Activated naive CD4-positive, alpha-beta T cell treated with anti-CD3 and anti-CD28 coated beads for 36 hours (primary cell): Measurements from ENCODE around the gene XYLT1. TPM values are rescaled to one million over a fixed set of nuclear protein-coding genes. Genes with fewer than 3 reads are reported as not detected.

Source experiments
- CTCF ChIA-PET: fragments of 350-600 bp; sonication (Branson Sonifier 250); formaldehyde crosslinking; loops from one replicate; lab custom pipeline; 2021; ENCODE audit warnings: antibody characterized with exemption; lab: Charles Lee
- DNase-seq: peaks from one replicate; pipeline ENCODE4 v3.0.0-alpha.2; 2020
- H3K27ac Mint-ChIP-seq: one replicate; pipeline ENCODE4 v1.8.0; 2021; ENCODE audit warnings: mild to moderate bottlenecking, mixed read lengths
- H3K27me3 Mint-ChIP-seq: one replicate; pipeline ENCODE4 v1.8.0; 2021; ENCODE audit warnings: low read depth, mixed read lengths
- H3K36me3 Mint-ChIP-seq: one replicate; pipeline ENCODE4 v1.8.0; 2021; ENCODE audit warnings: low read depth, mixed read lengths
- H3K4me1 Mint-ChIP-seq: one replicate; pipeline ENCODE4 v1.8.0; 2021; ENCODE audit warnings: low read depth, mixed read lengths
- H3K4me3 Mint-ChIP-seq: one replicate; pipeline ENCODE4 v1.8.0; 2021; ENCODE audit warnings: mild to moderate bottlenecking, moderate library complexity, mixed read lengths
- H3K9me3 Mint-ChIP-seq: one replicate; pipeline ENCODE4 v1.8.0; 2021; ENCODE audit warnings: mixed read lengths
- intact Hi-C: fragments of 100-400 bp; cut with micrococcal nuclease; formaldehyde crosslinking; loops from one replicate; pipeline ENCODE4 v1.15.1; 2023
- total RNA-seq, 2 experiments: library from RNA; stranded (reverse); gene quantifications; one replicate each; pipeline ENCODE4 v1.2.3, GENCODE V29; 2021

The XYLT1 gene
- total RNA-seq, 2 experiments from 2014 or later, result 3.3 to 4.5 TPM

- Mint-ChIP-seq H3K9me3 (no peaks in the 10 kb centered on the region), H3K36me3 (peaks cover 9% of the 10 kb centered on the region), H3K27ac (no peak overlapping the region), H3K27me3 (no peaks in the 10 kb centered on the region), H3K4me1 (peaks cover 5% of the 10 kb centered on the region), H3K4me3 (no peak overlapping the region)
- DNase-seq, result no peak
- CTCF ChIA-PET, result interaction anchor here (0.7 kb wide), 1 partner anchor 185 kb away, joined by 3 read pairs; no protein-coding TSS in a partner anchor
- intact Hi-C loops, result no loop called here
Observed at GRCh38 chr16:17177959-17178905, 292.5 kb downstream of the XYLT1 start.

GRCh38 chr16:17177242-17177958 is 293.4 kb downstream of the XYLT1 start:
- intact Hi-C loops, result no loop called here
- DNase-seq, result no peak
- CTCF ChIA-PET, result no interaction called here
- Mint-ChIP-seq H3K9me3 (no peaks in the 10 kb centered on the region), H3K4me1 (peaks cover 5% of the 10 kb centered on the region), H3K27me3 (no peaks in the 10 kb centered on the region), H3K4me3 (no peak overlapping the region), H3K27ac (no peak overlapping the region), H3K36me3 (peaks cover 9% of the 10 kb centered on the region)

GRCh38 chr16:17176199-17176598 is 294.6 kb downstream of the XYLT1 start:
- CTCF ChIA-PET, result interaction anchor here (0.7 kb wide), 1 partner anchor 17 kb away, joined by 3 read pairs; no protein-coding TSS in a partner anchor
- Mint-ChIP-seq H3K36me3 (peaks cover 8% of the 10 kb centered on the region), H3K4me3 (no peak overlapping the region), H3K27me3 (no peaks in the 10 kb centered on the region), H3K4me1 (peaks cover 5% of the 10 kb centered on the region), H3K9me3 (no peaks in the 10 kb centered on the region), H3K27ac (no peak overlapping the region)
- intact Hi-C loops, result no loop called here
- no peak for DNase-seq

- Mint-ChIP-seq H3K27ac (no peak overlapping the region), H3K4me3 (no peak overlapping the region), H3K9me3 (no peaks in the 10 kb centered on the region), H3K36me3 (peaks cover 5% of the 10 kb centered on the region), H3K27me3 (no peaks in the 10 kb centered on the region), H3K4me1 (peaks cover 5% of the 10 kb centered on the region)
- CTCF ChIA-PET, result no interaction called here
- DNase-seq, result no peak
- intact Hi-C loops, result no loop called here
Observed at GRCh38 chr16:17173281-17173680, 297.5 kb downstream of the XYLT1 start.

DNA sequence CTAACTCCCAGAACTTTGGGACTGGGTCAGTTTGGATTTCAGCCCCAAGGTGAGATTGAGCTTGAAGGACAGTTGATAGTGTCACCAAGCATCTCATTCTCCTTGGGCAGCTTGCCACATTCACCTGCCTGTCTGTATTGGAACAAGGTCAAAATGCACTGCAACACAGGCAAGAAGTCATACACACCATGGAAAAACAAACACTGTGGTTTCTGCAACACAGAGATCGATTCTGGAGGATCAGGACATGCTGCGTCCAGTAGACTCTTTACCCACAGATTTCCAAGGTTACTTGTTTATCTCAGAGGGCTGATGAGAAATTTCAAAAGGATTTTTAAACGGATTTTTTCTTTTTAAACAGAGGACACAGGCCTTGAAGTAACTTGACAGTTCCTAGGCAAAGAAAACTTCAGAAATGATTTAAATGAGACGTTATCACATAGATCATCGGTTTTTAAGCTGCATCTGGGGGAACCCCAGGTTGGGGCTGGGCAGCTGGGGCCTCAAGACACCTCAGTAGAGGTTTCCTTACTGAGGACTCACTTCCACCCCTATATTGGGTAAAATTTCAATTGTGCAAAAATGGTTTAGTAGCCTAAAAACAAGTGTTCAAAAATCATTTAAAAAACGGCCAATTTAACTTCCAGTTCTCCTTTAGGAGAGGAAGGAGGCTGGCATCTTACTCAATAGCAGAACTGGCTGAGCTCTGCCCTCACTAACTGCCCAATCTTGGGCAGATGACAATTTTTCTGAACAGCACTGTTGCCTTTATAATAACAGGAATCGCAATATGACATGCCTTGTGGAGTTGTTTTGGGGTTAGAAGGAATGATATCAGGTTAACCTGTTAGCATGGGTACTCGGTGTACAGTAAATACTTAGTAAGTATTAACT is 299.3 kb downstream of the XYLT1 start:
- no peak for DNase-seq
- intact Hi-C loops, result no loop called here
- H3K9me3 Mint-ChIP-seq, result no peaks in the 10 kb centered on the region
- H3K4me1 Mint-ChIP-seq, result peaks cover 5% of the 10 kb centered on the region
- no peak overlapping the region for H3K27ac Mint-ChIP-seq
- H3K4me3 Mint-ChIP-seq, result no peak overlapping the region
- CTCF ChIA-PET, result interaction anchor here (0.6 kb wide), 1 partner anchor 178 kb away, joined by 3 read pairs; no protein-coding TSS in a partner anchor
- peaks cover 7% of the 10 kb centered on the region for H3K36me3 Mint-ChIP-seq
- H3K27me3 Mint-ChIP-seq, result no peaks in the 10 kb centered on the region

- Mint-ChIP-seq H3K9me3 (no peaks in the 10 kb centered on the region), H3K27ac (no peak overlapping the region), H3K4me3 (no peak overlapping the region), H3K27me3 (no peaks in the 10 kb centered on the region), H3K4me1 (peaks cover 5% of the 10 kb centered on the region), H3K36me3 (peaks cover 1% of the 10 kb centered on the region)
- intact Hi-C loops, result no loop called here
- CTCF ChIA-PET, result no interaction called here
- DNase-seq, result no peak
Observed at GRCh38 chr16:17170435-17170834, 300.3 kb downstream of the XYLT1 start.

GRCh38 chr16:17168181-17168580 is 302.6 kb downstream of the XYLT1 start:
- no peaks in the 10 kb centered on the region for H3K27me3 Mint-ChIP-seq
- no peaks in the 10 kb centered on the region for H3K4me1 Mint-ChIP-seq
- DNase-seq, result no peak
- H3K4me3 Mint-ChIP-seq, result no peak overlapping the region
- CTCF ChIA-PET, result no interaction called here
- peaks cover 1% of the 10 kb centered on the region for H3K36me3 Mint-ChIP-seq
- H3K27ac Mint-ChIP-seq, result no peak overlapping the region
- intact Hi-C loops, result no loop called here
- no peaks in the 10 kb centered on the region for H3K9me3 Mint-ChIP-seq

GRCh38 chr16:17166095-17166494 is 304.7 kb downstream of the XYLT1 start:
- DNase-seq, result no peak
- Mint-ChIP-seq H3K4me1 (no peaks in the 10 kb centered on the region), H3K4me3 (no peak overlapping the region), H3K9me3 (no peaks in the 10 kb centered on the region), H3K27ac (no peak overlapping the region), H3K27me3 (no peaks in the 10 kb centered on the region), H3K36me3 (peaks cover 4% of the 10 kb centered on the region)
- CTCF ChIA-PET, result no interaction called here
- intact Hi-C loops, result no loop called here

DNA sequence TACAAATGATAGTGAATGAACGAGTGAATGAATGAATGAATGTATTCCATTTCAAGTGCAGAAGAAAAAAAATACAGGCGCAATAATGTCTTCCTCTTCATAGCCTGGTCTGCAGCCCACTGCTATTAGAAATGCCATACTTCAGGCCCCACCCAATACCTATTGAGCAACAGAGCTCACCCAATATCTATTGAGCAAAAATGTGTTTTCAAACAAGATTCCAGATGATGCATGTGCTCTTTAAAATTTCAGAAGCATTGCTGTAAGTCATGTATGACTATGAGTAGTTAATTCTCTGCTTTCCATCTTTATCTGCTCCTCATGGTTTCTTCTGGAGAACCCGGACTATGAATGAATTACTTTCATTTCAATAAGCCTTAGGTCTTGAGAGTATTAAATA is 308.2 kb downstream of the XYLT1 start:
- CTCF ChIA-PET, result no interaction called here
- Mint-ChIP-seq H3K9me3 (no peaks in the 10 kb centered on the region), H3K36me3 (peaks cover 9% of the 10 kb centered on the region), H3K4me3 (no peak overlapping the region), H3K27ac (no peak overlapping the region), H3K4me1 (no peaks in the 10 kb centered on the region), H3K27me3 (no peaks in the 10 kb centered on the region)
- no peak for DNase-seq
- intact Hi-C loops, result no loop called here

- H3K27ac Mint-ChIP-seq, result no peak overlapping the region
- CTCF ChIA-PET, result no interaction called here
- H3K36me3 Mint-ChIP-seq, result peaks cover 7% of the 10 kb centered on the region
- intact Hi-C loops, result no loop called here
- H3K9me3 Mint-ChIP-seq, result no peaks in the 10 kb centered on the region
- no peak for DNase-seq
- H3K27me3 Mint-ChIP-seq, result no peaks in the 10 kb centered on the region
- no peaks in the 10 kb centered on the region for H3K4me1 Mint-ChIP-seq
- no peak overlapping the region for H3K4me3 Mint-ChIP-seq
Observed at GRCh38 chr16:17160920-17161431, 309.8 kb downstream of the XYLT1 start.

DNA sequence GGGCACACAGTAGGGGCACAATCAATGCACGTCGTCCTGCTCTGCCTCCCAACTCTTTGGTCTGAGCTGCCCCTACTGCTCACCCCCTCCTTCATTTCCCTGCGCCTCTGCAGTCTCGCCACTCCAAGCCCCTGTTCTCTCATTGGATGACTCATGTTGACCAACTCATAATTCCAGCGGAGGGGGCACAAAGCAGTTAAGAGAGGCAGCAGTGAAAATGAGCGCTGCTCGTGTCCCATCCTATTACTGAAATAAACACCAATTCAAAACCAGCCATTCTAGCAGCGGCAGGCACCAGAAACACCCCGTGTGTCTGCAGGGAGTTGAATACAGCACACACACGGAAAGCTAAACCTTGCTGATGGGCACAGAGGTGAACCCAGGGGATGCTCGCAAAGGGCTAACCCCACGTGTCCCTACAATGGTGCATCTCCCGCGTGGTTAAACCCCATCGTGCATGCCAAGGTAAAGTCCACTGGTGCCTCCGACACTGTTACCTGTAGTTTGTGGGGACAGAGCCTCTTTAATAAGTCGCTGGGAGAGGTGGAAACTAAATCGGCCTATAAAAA is 310.4 kb downstream of the XYLT1 start:
- no peak for DNase-seq
- no peaks in the 10 kb centered on the region for H3K27me3 Mint-ChIP-seq
- peaks cover 7% of the 10 kb centered on the region for H3K36me3 Mint-ChIP-seq
- no peak overlapping the region for H3K27ac Mint-ChIP-seq
- no peaks in the 10 kb centered on the region for H3K4me1 Mint-ChIP-seq
- CTCF ChIA-PET, result no interaction called here
- H3K4me3 Mint-ChIP-seq, result no peak overlapping the region
- no peaks in the 10 kb centered on the region for H3K9me3 Mint-ChIP-seq
- intact Hi-C loops, result no loop called here
